ENCODE results near the gene ATOSB. TPM values are rescaled to one million over a fixed set of nuclear protein-coding genes. Genes with fewer than 3 reads are reported as not detected.

The ATOSB gene
- total and polyA plus RNA-seq, 2 experiments from 2014 or later: 2.3 to 6.1 TPM

GRCh38 chr9:35162605-35163315 lies 47.1 kb upstream of the ATOSB start:
- DNase-seq (ENCODE audit: low spot score) (peak; percentile 34), ATAC-seq (no peak; the same call in 2 of the 3 replicates)
- H3K4me2 ChIP-seq: peak overlapping the region; percentile 90
- H3K36me3 ChIP-seq (ENCODE audit: insufficient read depth): no peaks in the 10 kb centered on the region
- peaks cover 53% of the 10 kb centered on the region for H3K79me2 ChIP-seq (replicated peaks; ENCODE audit: insufficient read depth)
- H3K36me3 Mint-ChIP-seq (ENCODE audit: low read depth): no peaks in the 10 kb centered on the region; the same call in 2 of the 3 replicates
- no peaks in the 10 kb centered on the region for H3K27me3 ChIP-seq (ENCODE audit: insufficient read depth)
- H3K4me3 ChIP-seq: peak overlapping the region; percentile 85
- peaks cover 5% of the 10 kb centered on the region; the same call in 1 of the 2 replicates for H4K20me1 ChIP-seq (replicated peaks; ENCODE audit: insufficient read depth)
- H2AFZ ChIP-seq: peak overlapping the region; percentile 94
- H3K9me2 ChIP-seq (ENCODE audit: insufficient read depth): no peaks in the 10 kb centered on the region
- 0 out of 2 replicates have a peak, but pooled peaks cover 3% of the 10 kb centered on the region for H3F3A ChIP-seq (replicated peaks; ENCODE audit: low read depth)
- no peak for TF ChIP-seq EZH2phosphoT487 (IDR thresholded peaks at IDR 0.05; ENCODE audit: unreplicated experiment)
- TF ChIP-seq ZNF331 (CRISPR knock-in tag; IDR thresholded peaks at IDR 0.05; ENCODE audit: low read depth): no peak
- H3K4me1 ChIP-seq (ENCODE audit: insufficient read depth): peaks cover 26% of the 10 kb centered on the region
- peak overlapping the region; percentile 76; the same call in 1 of the 2 replicates for H3K27ac ChIP-seq (ENCODE audit: low read depth)
- peaks cover 5% of the 10 kb centered on the region for H3K27me3 Mint-ChIP-seq (ENCODE audit: insufficient read depth, low read depth, poor library complexity)
- H3K4me3 Mint-ChIP-seq: peak overlapping the region; percentile 89
- no peaks in the 10 kb centered on the region for H3K9me3 Mint-ChIP-seq
- peak overlapping the region; percentile 35; the same call in 1 of the 2 replicates for H3K27ac Mint-ChIP-seq
- H3K4me1 Mint-ChIP-seq: peaks cover 32% of the 10 kb centered on the region

GRCh38 chr9:35161713-35162604 lies 46.3 kb upstream of the ATOSB start, which contains the start of gene UNC13B:
TSS of gene UNC13B (plus strand) at chr9:35162009. CDS start at chr9:35162284, 275 bp downstream.
- H3K79me2 ChIP-seq (replicated peaks; ENCODE audit: insufficient read depth): peaks cover 47% of the 10 kb centered on the region
- no peaks in the 10 kb centered on the region for H3K27me3 ChIP-seq (ENCODE audit: insufficient read depth)
- H3K4me1 Mint-ChIP-seq: peaks cover 34% of the 10 kb centered on the region
- peaks cover 5% of the 10 kb centered on the region for H3K27me3 Mint-ChIP-seq (ENCODE audit: insufficient read depth, low read depth, poor library complexity)
- 0 out of 2 replicates have a peak, but pooled peaks cover 3% of the 10 kb centered on the region for H3F3A ChIP-seq (replicated peaks; ENCODE audit: low read depth)
- H3K4me3 Mint-ChIP-seq: peak within 1 kb of the TSS; percentile 89
- peak within 1 kb of the TSS; percentile 85 for H3K4me3 ChIP-seq
- DNase-seq (ENCODE audit: low spot score) (peak; percentile 99), ATAC-seq (peak; percentile 92)
- H3K27ac Mint-ChIP-seq: peak within 1 kb of the TSS; percentile 97
- peaks cover 3% of the 10 kb centered on the region; the same call in 1 of the 3 replicates for H3K9me3 Mint-ChIP-seq
- H3K4me2 ChIP-seq: peak within 1 kb of the TSS; percentile 90
- peaks cover 31% of the 10 kb centered on the region for H3K4me1 ChIP-seq (ENCODE audit: insufficient read depth)
- H2AFZ ChIP-seq: peak within 1 kb of the TSS; percentile 94
- no peaks in the 10 kb centered on the region for H3K9me2 ChIP-seq (ENCODE audit: insufficient read depth)
- no peaks in the 10 kb centered on the region; the same call in 2 of the 3 replicates for H3K36me3 Mint-ChIP-seq (ENCODE audit: low read depth)
- H3K36me3 ChIP-seq (ENCODE audit: insufficient read depth): no peaks in the 10 kb centered on the region
- H3K27ac ChIP-seq (ENCODE audit: low read depth): peak within 1 kb of the TSS; percentile 76
- H4K20me1 ChIP-seq (replicated peaks; ENCODE audit: insufficient read depth): peaks cover 5% of the 10 kb centered on the region; the same call in 1 of the 2 replicates
- TF ChIP-seq, protein P1, sequence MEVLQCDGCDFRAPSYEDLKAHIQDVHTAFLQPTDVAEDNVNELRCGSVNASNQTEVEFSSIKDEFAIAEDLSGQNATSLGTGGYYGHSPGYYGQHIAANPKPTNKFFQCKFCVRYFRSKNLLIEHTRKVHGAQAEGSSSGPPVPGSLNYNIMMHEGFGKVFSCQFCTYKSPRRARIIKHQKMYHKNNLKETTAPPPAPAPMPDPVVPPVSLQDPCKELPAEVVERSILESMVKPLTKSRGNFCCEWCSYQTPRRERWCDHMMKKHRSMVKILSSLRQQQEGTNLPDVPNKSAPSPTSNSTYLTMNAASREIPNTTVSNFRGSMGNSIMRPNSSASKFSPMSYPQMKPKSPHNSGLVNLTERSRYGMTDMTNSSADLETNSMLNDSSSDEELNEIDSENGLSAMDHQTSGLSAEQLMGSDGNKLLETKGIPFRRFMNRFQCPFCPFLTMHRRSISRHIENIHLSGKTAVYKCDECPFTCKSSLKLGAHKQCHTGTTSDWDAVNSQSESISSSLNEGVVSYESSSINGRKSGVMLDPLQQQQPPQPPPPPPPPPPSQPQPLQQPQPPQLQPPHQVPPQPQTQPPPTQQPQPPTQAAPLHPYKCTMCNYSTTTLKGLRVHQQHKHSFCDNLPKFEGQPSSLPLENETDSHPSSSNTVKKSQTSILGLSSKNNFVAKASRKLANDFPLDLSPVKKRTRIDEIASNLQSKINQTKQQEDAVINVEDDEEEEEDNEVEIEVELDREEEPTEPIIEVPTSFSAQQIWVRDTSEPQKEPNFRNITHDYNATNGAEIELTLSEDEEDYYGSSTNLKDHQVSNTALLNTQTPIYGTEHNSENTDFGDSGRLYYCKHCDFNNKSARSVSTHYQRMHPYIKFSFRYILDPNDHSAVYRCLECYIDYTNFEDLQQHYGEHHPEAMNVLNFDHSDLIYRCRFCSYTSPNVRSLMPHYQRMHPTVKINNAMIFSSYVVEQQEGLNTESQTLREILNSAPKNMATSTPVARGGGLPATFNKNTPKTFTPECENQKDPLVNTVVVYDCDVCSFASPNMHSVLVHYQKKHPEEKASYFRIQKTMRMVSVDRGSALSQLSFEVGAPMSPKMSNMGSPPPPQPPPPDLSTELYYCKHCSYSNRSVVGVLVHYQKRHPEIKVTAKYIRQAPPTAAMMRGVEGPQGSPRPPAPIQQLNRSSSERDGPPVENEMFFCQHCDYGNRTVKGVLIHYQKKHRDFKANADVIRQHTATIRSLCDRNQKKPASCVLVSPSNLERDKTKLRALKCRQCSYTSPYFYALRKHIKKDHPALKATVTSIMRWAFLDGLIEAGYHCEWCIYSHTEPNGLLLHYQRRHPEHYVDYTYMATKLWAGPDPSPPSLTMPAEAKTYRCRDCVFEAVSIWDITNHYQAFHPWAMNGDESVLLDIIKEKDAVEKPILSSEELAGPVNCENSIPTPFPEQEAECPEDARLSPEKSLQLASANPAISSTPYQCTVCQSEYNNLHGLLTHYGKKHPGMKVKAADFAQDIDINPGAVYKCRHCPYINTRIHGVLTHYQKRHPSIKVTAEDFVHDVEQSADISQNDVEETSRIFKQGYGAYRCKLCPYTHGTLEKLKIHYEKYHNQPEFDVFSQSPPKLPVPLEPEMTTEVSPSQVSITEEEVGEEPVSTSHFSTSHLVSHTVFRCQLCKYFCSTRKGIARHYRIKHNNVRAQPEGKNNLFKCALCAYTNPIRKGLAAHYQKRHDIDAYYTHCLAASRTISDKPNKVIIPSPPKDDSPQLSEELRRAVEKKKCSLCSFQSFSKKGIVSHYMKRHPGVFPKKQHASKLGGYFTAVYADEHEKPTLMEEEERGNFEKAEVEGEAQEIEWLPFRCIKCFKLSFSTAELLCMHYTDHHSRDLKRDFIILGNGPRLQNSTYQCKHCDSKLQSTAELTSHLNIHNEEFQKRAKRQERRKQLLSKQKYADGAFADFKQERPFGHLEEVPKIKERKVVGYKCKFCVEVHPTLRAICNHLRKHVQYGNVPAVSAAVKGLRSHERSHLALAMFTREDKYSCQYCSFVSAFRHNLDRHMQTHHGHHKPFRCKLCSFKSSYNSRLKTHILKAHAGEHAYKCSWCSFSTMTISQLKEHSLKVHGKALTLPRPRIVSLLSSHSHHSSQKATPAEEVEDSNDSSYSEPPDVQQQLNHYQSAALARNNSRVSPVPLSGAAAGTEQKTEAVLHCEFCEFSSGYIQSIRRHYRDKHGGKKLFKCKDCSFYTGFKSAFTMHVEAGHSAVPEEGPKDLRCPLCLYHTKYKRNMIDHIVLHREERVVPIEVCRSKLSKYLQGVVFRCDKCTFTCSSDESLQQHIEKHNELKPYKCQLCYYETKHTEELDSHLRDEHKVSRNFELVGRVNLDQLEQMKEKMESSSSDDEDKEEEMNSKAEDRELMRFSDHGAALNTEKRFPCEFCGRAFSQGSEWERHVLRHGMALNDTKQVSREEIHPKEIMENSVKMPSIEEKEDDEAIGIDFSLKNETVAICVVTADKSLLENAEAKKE (CRISPR knock-in tag; IDR thresholded peaks at IDR 0.05): no peak
- TF ChIP-seq CREB1 (CRISPR knock-in tag; IDR thresholded peaks at IDR 0.05; ENCODE audit: low read depth): peak; percentile 46; the same call in 1 of the 2 replicates
- no peak for TF ChIP-seq ZNF331 (CRISPR knock-in tag; IDR thresholded peaks at IDR 0.05; ENCODE audit: low read depth)
- TF ChIP-seq, protein P2, sequence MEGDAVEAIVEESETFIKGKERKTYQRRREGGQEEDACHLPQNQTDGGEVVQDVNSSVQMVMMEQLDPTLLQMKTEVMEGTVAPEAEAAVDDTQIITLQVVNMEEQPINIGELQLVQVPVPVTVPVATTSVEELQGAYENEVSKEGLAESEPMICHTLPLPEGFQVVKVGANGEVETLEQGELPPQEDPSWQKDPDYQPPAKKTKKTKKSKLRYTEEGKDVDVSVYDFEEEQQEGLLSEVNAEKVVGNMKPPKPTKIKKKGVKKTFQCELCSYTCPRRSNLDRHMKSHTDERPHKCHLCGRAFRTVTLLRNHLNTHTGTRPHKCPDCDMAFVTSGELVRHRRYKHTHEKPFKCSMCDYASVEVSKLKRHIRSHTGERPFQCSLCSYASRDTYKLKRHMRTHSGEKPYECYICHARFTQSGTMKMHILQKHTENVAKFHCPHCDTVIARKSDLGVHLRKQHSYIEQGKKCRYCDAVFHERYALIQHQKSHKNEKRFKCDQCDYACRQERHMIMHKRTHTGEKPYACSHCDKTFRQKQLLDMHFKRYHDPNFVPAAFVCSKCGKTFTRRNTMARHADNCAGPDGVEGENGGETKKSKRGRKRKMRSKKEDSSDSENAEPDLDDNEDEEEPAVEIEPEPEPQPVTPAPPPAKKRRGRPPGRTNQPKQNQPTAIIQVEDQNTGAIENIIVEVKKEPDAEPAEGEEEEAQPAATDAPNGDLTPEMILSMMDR (conservative IDR thresholded peaks at IDR 0.05; ENCODE audit: low read depth in 2 of 2): peak in 1 of 2 experiments; percentile 17; a peak in 2 of 4 replicates
- no peak for TF ChIP-seq EZH2 (IDR thresholded peaks at IDR 0.05; ENCODE audit: low read depth, unreplicated experiment)
- TF ChIP-seq, protein P3, sequence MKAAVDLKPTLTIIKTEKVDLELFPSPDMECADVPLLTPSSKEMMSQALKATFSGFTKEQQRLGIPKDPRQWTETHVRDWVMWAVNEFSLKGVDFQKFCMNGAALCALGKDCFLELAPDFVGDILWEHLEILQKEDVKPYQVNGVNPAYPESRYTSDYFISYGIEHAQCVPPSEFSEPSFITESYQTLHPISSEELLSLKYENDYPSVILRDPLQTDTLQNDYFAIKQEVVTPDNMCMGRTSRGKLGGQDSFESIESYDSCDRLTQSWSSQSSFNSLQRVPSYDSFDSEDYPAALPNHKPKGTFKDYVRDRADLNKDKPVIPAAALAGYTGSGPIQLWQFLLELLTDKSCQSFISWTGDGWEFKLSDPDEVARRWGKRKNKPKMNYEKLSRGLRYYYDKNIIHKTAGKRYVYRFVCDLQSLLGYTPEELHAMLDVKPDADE (IDR thresholded peaks at IDR 0.05): 0 out of 2 replicates have a peak, but pooled peaks have one; percentile 15
- no peak for TF ChIP-seq ZNF114 (CRISPR knock-in tag; IDR thresholded peaks at IDR 0.05)
- peak; percentile 87 for TF ChIP-seq POLR2AphosphoS5 (IDR thresholded peaks at IDR 0.05; ENCODE audit: low read depth)

Measured in GM23338 (cell line).